GM19397 (cell line): ENCODE measurements around the gene ENOX1.
"Not testable (repeated sequence)": the region's sequence is repeated elsewhere in the genome, so short reads cannot be mapped to it uniquely, and the experiment has no call there.

Experiments used
- ATAC-seq: cut with Tn5 transposase; IDR thresholded peaks from one replicate; pipeline ENCODE4 v1.9.1; 2021; ENCODE audit warnings: mild to moderate bottlenecking, moderate library complexity; ENCODE audit not compliant: unreplicated experiment

The ENOX1 gene

GRCh38 chr13:43786766-43787517, at the start of gene ENOX1:
TSS of gene ENOX1 (minus strand) at chr13:43786972.
- peak; percentile 46 for ATAC-seq

GRCh38 chr13:43835701-43836100, 48.9 kb upstream of the ENOX1 start:
- ATAC-seq: no peak

- no peak for ATAC-seq
Observed at GRCh38 chr13:43831088-43831487, 44.3 kb upstream of the ENOX1 start.

- no peak for ATAC-seq
Observed at GRCh38 chr13:43830497-43830881, 43.7 kb upstream of the ENOX1 start.

- ATAC-seq: not testable (repeated sequence)
Observed at GRCh38 chr13:43824656-43825055, 37.9 kb upstream of the ENOX1 start.

GRCh38 chr13:43822969-43823368, 36.2 kb upstream of the ENOX1 start:
- ATAC-seq: no peak

GRCh38 chr13:43816401-43816889, 29.7 kb upstream of the ENOX1 start:
- ATAC-seq: no peak

- ATAC-seq: no peak
Observed at GRCh38 chr13:43815204-43815603, 28.4 kb upstream of the ENOX1 start.

- no peak for ATAC-seq
Observed at GRCh38 chr13:43808676-43809075, 21.9 kb upstream of the ENOX1 start.

- ATAC-seq: no peak
Observed at GRCh38 chr13:43805681-43806128, 18.9 kb upstream of the ENOX1 start.

- ATAC-seq: no peak
Observed at GRCh38 chr13:43805071-43805468, 18.3 kb upstream of the ENOX1 start.

GRCh38 chr13:43804461-43805070, 17.8 kb upstream of the ENOX1 start:
- no peak for ATAC-seq

GRCh38 chr13:43802511-43802910, 15.7 kb upstream of the ENOX1 start:
- ATAC-seq: no peak

- ATAC-seq: no peak
Observed at GRCh38 chr13:43800828-43801227, 14.1 kb upstream of the ENOX1 start.

- no peak for ATAC-seq
Observed at GRCh38 chr13:43799191-43799590, 12.4 kb upstream of the ENOX1 start.

- no peak for ATAC-seq
Observed at GRCh38 chr13:43797869-43798268, 11.1 kb upstream of the ENOX1 start.

GRCh38 chr13:43797159-43797558, 10.4 kb upstream of the ENOX1 start:
- ATAC-seq: no peak

- no peak for ATAC-seq
Observed at GRCh38 chr13:43794416-43794815, 7.6 kb upstream of the ENOX1 start.

GRCh38 chr13:43792076-43792881, 5.5 kb upstream of the ENOX1 start:
- no peak for ATAC-seq

GRCh38 chr13:43787997-43788396, 1.2 kb upstream of the ENOX1 start:
- ATAC-seq: no peak

GRCh38 chr13:43787518-43787891, 733 bp upstream of the ENOX1 start:
- no peak for ATAC-seq

GRCh38 chr13:43786472-43786765, 353 bp downstream of the ENOX1 start:
- ATAC-seq: no peak
